Measurements from ENCODE around the gene DNAH11. TPM values are rescaled to one million over a fixed set of nuclear protein-coding genes. Genes with fewer than 3 reads are reported as not detected.

DNAH11 gene
- total RNA-seq, 2 donors from 2014 or later: 0.05 to 0.32 TPM

- Histone ChIP-seq H3K4me3 (no peak overlapping the region), H3K9ac (ENCODE audit: low read depth in 2 of 2, low read length in 2 of 2) (no peak overlapping the region), H3K27ac (no peak overlapping the region), H3K27me3 (no peaks in the 10 kb centered on the region), H3K4me1 (no peaks in the 10 kb centered on the region), H3K9me3 (no peaks in the 10 kb centered on the region), H3K36me3 (no peaks in the 10 kb centered on the region)
- intact Hi-C loops (cut with DNase I): no loop called here
- TF ChIP-seq CTCF (IDR thresholded peaks at IDR 0.05): no peak
- no peak for DNase-seq
Observed at GRCh38 chr7:21898265-21898930, 355.6 kb downstream of the DNAH11 start.

- Histone ChIP-seq H3K9ac (ENCODE audit: low read depth in 2 of 2, low read length in 2 of 2) (no peak overlapping the region), H3K36me3 (no peaks in the 10 kb centered on the region), H3K9me3 (no peaks in the 10 kb centered on the region), H3K27ac (no peak overlapping the region), H3K27me3 (no peaks in the 10 kb centered on the region), H3K4me3 (no peak overlapping the region), H3K4me1 (no peaks in the 10 kb centered on the region)
- no peak for DNase-seq
- TF ChIP-seq CTCF (IDR thresholded peaks at IDR 0.05): no peak
- intact Hi-C loops (cut with DNase I): no loop called here
Observed at GRCh38 chr7:21902240-21902639, 359.4 kb downstream of the DNAH11 start.

GRCh38 chr7:21903020-21903786 lies 360.4 kb downstream of the DNAH11 start:
- Histone ChIP-seq H3K9ac (ENCODE audit: low read depth in 2 of 2, low read length in 2 of 2) (no peak overlapping the region), H3K27ac (no peak overlapping the region), H3K27me3 (no peaks in the 10 kb centered on the region), H3K4me3 (no peak overlapping the region), H3K36me3 (no peaks in the 10 kb centered on the region), H3K4me1 (no peaks in the 10 kb centered on the region), H3K9me3 (no peaks in the 10 kb centered on the region)
- intact Hi-C loops (cut with DNase I): no loop called here
- TF ChIP-seq CTCF (IDR thresholded peaks at IDR 0.05): no peak
- DNase-seq: no peak

GRCh38 chr7:21908746-21909145 lies 365.9 kb downstream of the DNAH11 start:
- Histone ChIP-seq H3K9ac (ENCODE audit: low read depth in 2 of 2, low read length in 2 of 2) (no peak overlapping the region), H3K4me3 (no peak overlapping the region), H3K36me3 (no peaks in the 10 kb centered on the region), H3K4me1 (no peaks in the 10 kb centered on the region), H3K27me3 (no peaks in the 10 kb centered on the region), H3K27ac (no peak overlapping the region), H3K9me3 (no peaks in the 10 kb centered on the region)
- TF ChIP-seq CTCF (IDR thresholded peaks at IDR 0.05): no peak
- no peak for DNase-seq
- intact Hi-C loops (cut with DNase I): no loop called here

- no peaks in the 10 kb centered on the region for H3K36me3 ChIP-seq
Observed at GRCh38 chr7:21910253-21910652, 367.4 kb downstream of the DNAH11 start.

More at GRCh38 chr7:21910253-21910652, 367.4 kb downstream of the DNAH11 start:
- no peak for TF ChIP-seq CTCF (IDR thresholded peaks at IDR 0.05)
- H3K27ac ChIP-seq: no peak overlapping the region
- H3K4me3 ChIP-seq: no peak overlapping the region
- H3K9ac ChIP-seq (ENCODE audit: low read depth in 2 of 2, low read length in 2 of 2): no peak overlapping the region
- no peaks in the 10 kb centered on the region for H3K4me1 ChIP-seq
- DNase-seq: no peak
- H3K9me3 ChIP-seq: no peaks in the 10 kb centered on the region
- H3K27me3 ChIP-seq: no peaks in the 10 kb centered on the region
- intact Hi-C loops (cut with DNase I): no loop called here

Data from colonic mucosa (tissue), 4 donors.